HepG2 (cell line): ENCODE data around the gene ATP2A2. TPM values are rescaled to one million over a fixed set of nuclear protein-coding genes. Genes with fewer than 3 reads are reported as not detected.

Source experiments
- ATAC-seq: fragments of 200-7000 bp; cut with Tn5 transposase; 3 replicates; pipeline ENCODE4 v1.9.1; 2020; ENCODE audit warnings: mild to moderate bottlenecking, moderate library complexity
- BruUV-seq: library from RNA; stranded (reverse); fragments of 400-500 nt; replicated peaks from 2 replicates; lab custom pipeline; 2021; lab: Mats Ljungman, UMichigan
- CTCF ChIA-PET: fragments of 300-600 bp; formaldehyde crosslinking; extraction: SDS; loops from one replicate; lab custom pipeline; 2021; ENCODE audit warnings: low total read pairs, inconsistent platforms, low intra/inter-chr PET ratio; lab: Yijun Ruan, JAX
- POLR2A ChIA-PET: fragments of 350-600 bp; sonication (Branson Sonifier 250); formaldehyde crosslinking; loops from one replicate; lab custom pipeline; 2020; ENCODE audit warnings: antibody characterized with exemption, inconsistent platforms; lab: Yijun Ruan, JAX
- DNase-seq: peaks from one replicate; pipeline ENCODE4 v3.0.0-alpha.2; 2015; ENCODE audit warnings: low spot score
- FAIRE-seq: peaks from 3 replicates; lab custom pipeline; 2011; peaks lifted over from hg19 to GRCh38; lab: Jason Lieb, UNC
- H2AFZ ChIP-seq: one replicate; pipeline ENCODE4 v1.6.1; 2011; ENCODE audit warnings: low read length, inconsistent platforms
- H3K27ac ChIP-seq: fragments of 300-600 bp; 3 replicates; pipeline ENCODE4 v1.8.0; 2011; ENCODE audit warnings: mixed run types, mild to moderate bottlenecking, mixed read lengths, low read length, inconsistent platforms; ENCODE audit not compliant: insufficient read depth; ENCODE audit errors: extremely low read length
- H3K27me3 ChIP-seq, 2 experiments: fragments of 200-600 bp in 1 of 2; 2 replicates in 1 of 2; 3 replicates in 1 of 2; pipeline versions ENCODE4 v1.6.0 to v1.8.0; 2011; ENCODE audit warnings: low read length in 2 of 2, mild to moderate bottlenecking in 2 of 2, moderate library complexity in 2 of 2, inconsistent platforms in 1 of 2; ENCODE audit not compliant: insufficient read depth in 2 of 2, control insufficient read depth in 1 of 2
- H3K36me3 ChIP-seq, 2 experiments: fragments of 200-600 bp in 1 of 2; replicated peaks in 1 of 2; 2 replicates in 1 of 2; 3 replicates in 1 of 2; pipeline versions ENCODE4 v1.5.1 to v1.8.0; 2011; ENCODE audit warnings: low read length in 2 of 2, inconsistent platforms in 1 of 2; ENCODE audit not compliant: insufficient read depth in 2 of 2, control insufficient read depth in 1 of 2
- H3K4me1 ChIP-seq: 2 replicates; pipeline ENCODE4 v1.5.1; 2012; ENCODE audit warnings: low read length, inconsistent platforms; ENCODE audit not compliant: insufficient read depth
- H3K4me2 ChIP-seq: 2 replicates; pipeline ENCODE4 v1.6.0; 2011; ENCODE audit warnings: low read depth, low read length, inconsistent platforms
- H3K4me3 ChIP-seq, 3 experiments: fragments of 200-600 bp in 1 of 3; sonication (generic), shearing (Covaris generic) in 1 of 3; replicated peaks in 1 of 3; 2 replicates each; pipeline ENCODE4 v1.5.1; 2011 to 2016; ENCODE audit warnings: low read length in 3 of 3, inconsistent platforms in 2 of 3, low read depth in 2 of 3, mild to moderate bottlenecking in 2 of 3, control low read depth in 1 of 3, mixed read lengths in 1 of 3; ENCODE audit not compliant: insufficient read depth in 1 of 3
- H3K79me2 ChIP-seq: one replicate; pipeline ENCODE4 v1.6.1; 2011; ENCODE audit warnings: low read length, inconsistent platforms; ENCODE audit not compliant: insufficient read depth
- H3K9ac ChIP-seq: 2 replicates; pipeline ENCODE4 v1.6.0; 2011; ENCODE audit warnings: mild to moderate bottlenecking, low read depth, low read length, inconsistent platforms; ENCODE audit not compliant: insufficient read depth
- H3K9me3 ChIP-seq: 2 replicates; pipeline ENCODE4 v1.5.1; 2012; ENCODE audit warnings: mild to moderate bottlenecking, low read length
- H4K20me1 ChIP-seq: 2 replicates; pipeline ENCODE4 v1.6.0; 2011; ENCODE audit warnings: inconsistent platforms, mild to moderate bottlenecking, low read length, moderate library complexity; ENCODE audit not compliant: insufficient read depth
- CC2D1A ChIP-seq: sonication (generic); formaldehyde crosslinking; IDR thresholded peaks from 2 replicates; pipeline ENCODE4 v1.8.1; 2023; ENCODE audit warnings: mild to moderate bottlenecking, missing genetic modification reagents
- CEBPB ChIP-seq: IDR thresholded peaks from 2 replicates; pipeline ENCODE4 v1.6.1; 2011; ENCODE audit warnings: low read depth, low read length, improper control_type of control experiment, borderline replicate concordance
- EEA1 ChIP-seq: sonication (generic); formaldehyde crosslinking; IDR thresholded peaks from 2 replicates; pipeline ENCODE4 v1.5.1; 2020; ENCODE audit warnings: mild to moderate bottlenecking, missing genetic modification reagents, borderline replicate concordance
- MBNL3 ChIP-seq: fragments of 250-450 bp; sonication (Bioruptor Pico); conservative IDR thresholded peaks from 2 replicates; pipeline ENCODE4 v1.8.0; 2022; ENCODE audit warnings: mild to moderate bottlenecking, inconsistent platforms
- SOX13 ChIP-seq, 3 experiments: fragments of 450-650 bp in 1 of 3; sonication (generic) in 1 of 3; formaldehyde crosslinking in 1 of 3; IDR thresholded peaks in 2 of 3; conservative IDR thresholded peaks in 1 of 3; 2 replicates each; pipeline versions ENCODE4 v1.5.0 to v1.6.1; 2016 to 2020; ENCODE audit warnings: antibody characterized with exemption in 1 of 3, mild to moderate bottlenecking in 1 of 3, missing compliant biosample characterization in 1 of 3, missing genetic modification reagents in 1 of 3, moderate library complexity in 1 of 3
- TSC22D2 ChIP-seq: sonication (generic); formaldehyde crosslinking; IDR thresholded peaks from 2 replicates; pipeline ENCODE4 v1.5.1; 2020; ENCODE audit warnings: missing genetic modification reagents, mild to moderate bottlenecking, borderline replicate concordance
- ZNF337 ChIP-seq: sonication (generic); formaldehyde crosslinking; IDR thresholded peaks from 2 replicates; pipeline ENCODE4 v1.5.1; 2020; ENCODE audit warnings: missing genetic modification reagents, low read depth, mild to moderate bottlenecking, borderline replicate concordance
- WGBS: methylation state at CpG from one replicate; pipeline ENCODE4 v1.1.6; 2017; ENCODE audit warnings: low lambda C conversion rate; 5-methylcytosine and 5-hydroxymethylcytosine counted together
- in situ Hi-C: cut with HindIII; loops from 2 replicates; pipeline ENCODE4 v1.10.0; 2017; ENCODE audit warnings: low pct_unique_long_range_greater_than_20kb; ENCODE audit not compliant: extremely low pct_ligation_motif_present
- intact Hi-C: fragments of 100-400 bp; cut with micrococcal nuclease; formaldehyde crosslinking; loops from one replicate; pipeline ENCODE4 v1.10.0; 2022; ENCODE audit not compliant: unreplicated experiment
- polyA plus RNA-seq, 8 experiments: library from polyadenylated mRNA; depleted of rRNA in 3 of 8; stranded (reverse) in 7 of 8; unstranded in 1 of 8; fragments of >200 nt; fragmentation: Illumina TruSeq in 4 of 8; extraction: Trizol in 4 of 8; gene quantifications; 2 replicates each; pipeline versions ENCODE4 v1.2.1 to v1.2.3, GENCODE V29; 2011 to 2016; ENCODE audit warnings: low read depth in 4 of 8, missing spikeins in 1 of 8, mixed read lengths in 1 of 8; ENCODE audit not compliant: insufficient read depth in 1 of 8
- total RNA-seq, 5 experiments: library from RNA; depleted of rRNA; stranded (reverse); fragments of >200 nt; fragmentation: Illumina TruSeq; extraction: Trizol; gene quantifications; 2 replicates each; pipeline ENCODE4 v1.2.3, GENCODE V29; 2016; ENCODE audit warnings: low read depth in 1 of 5

The ATP2A2 gene
- total and polyA plus RNA-seq, 2 of the 13 experiments (the other 11 are each of a cell fraction or from before 2014, with no cell fraction given) = 35.4 to 85.5 TPM

- ChIA-PET CTCF (no interaction called here), POLR2A (no interaction called here)
- peaks cover 7% of the 10 kb centered on the region for H3K79me2 ChIP-seq
- no TSS peak for BruUV-seq
- no peak for ATAC-seq
- H2AFZ ChIP-seq = no peak overlapping the region
- peaks cover 25% of the 10 kb centered on the region for H3K4me1 ChIP-seq
- H3K9me3 ChIP-seq = no peaks in the 10 kb centered on the region
- no peak for TF ChIP-seq CC2D1A (CRISPR knock-in tag)
- TF ChIP-seq SOX13 (IDR thresholded peaks at IDR 0.05) = no peak
- TF ChIP-seq SOX13 (CRISPR knock-in tag; conservative IDR thresholded peaks at IDR 0.05 in 1 of 2, IDR thresholded peaks at IDR 0.05 in 1 of 2) = no peak
- no peak for TF ChIP-seq EEA1 (CRISPR knock-in tag)
- TF ChIP-seq MBNL3 (CRISPR knock-in tag) = no peak
- TF ChIP-seq ZNF337 (CRISPR knock-in tag) = no peak
- TF ChIP-seq, all 625 proteins: peak for 0
- Histone ChIP-seq H3K27ac (no peak overlapping the region), H3K4me2 (no peak overlapping the region), H4K20me1 (no peaks in the 10 kb centered on the region), H3K9ac (no peak overlapping the region), H3K36me3 (peaks cover 37 to 93% of the 10 kb centered on the region in 2 experiments), H3K4me3 (no peak overlapping the region), H3K27me3 (no peaks in the 10 kb centered on the region)
- in situ Hi-C loops (loop anchor here (5.0 kb wide), 1 partner anchor 36 kb away; no protein-coding TSS in a partner anchor), intact Hi-C loops (no loop called here)
- DNase-seq (no peak), FAIRE-seq (no peak)
Measured at GRCh38 chr12:110333201-110333600, 52.2 kb downstream of the ATP2A2 start.

- Histone ChIP-seq H3K4me3 (no peak overlapping the region), H4K20me1 (no peaks in the 10 kb centered on the region), H3K4me2 (no peak overlapping the region), H3K36me3 (peaks cover 41 to 94% of the 10 kb centered on the region in 2 experiments), H3K27ac (no peak overlapping the region), H3K79me2 (no peaks in the 10 kb centered on the region), H2AFZ (no peak overlapping the region), H3K27me3 (no peaks in the 10 kb centered on the region), H3K4me1 (peaks cover 28% of the 10 kb centered on the region), H3K9me3 (no peaks in the 10 kb centered on the region), H3K9ac (no peak overlapping the region)
- CTCF ChIA-PET = no interaction called here
- FAIRE-seq = no peak
- POLR2A ChIA-PET = interaction anchor here (0.6 kb wide), 2 partner anchors 22 to 320 kb away, joined by 3 read pairs; no protein-coding TSS in a partner anchor
- DNase-seq = no peak
- in situ Hi-C loops = no loop called here
- no TSS peak for BruUV-seq
- 94% methylated on average over 4 of the region's 4 CpGs for WGBS
- intact Hi-C loops = no loop called here
- no peak for ATAC-seq
- TF ChIP-seq CEBPB (peak; percentile 25; the same call in 1 of the 2 replicates), TSC22D2 (CRISPR knock-in tag) (no peak)
Measured at GRCh38 chr12:110335481-110336045, 54.5 kb downstream of the ATP2A2 start.
